ENCODE results near the gene MRPL17.
"Not testable (repeated sequence)": the region's sequence is repeated elsewhere in the genome, so short reads cannot be mapped to it uniquely, and the experiment has no call there.

Gene MRPL17

GRCh38 chr11:6682936-6683861, at the start of gene MRPL17:
Gene MRPL17 (minus strand): TSS chr11:6683340. CDS start chr11:6683296, 44 bp downstream.
- peak; percentile 98 for DNase-seq

- no peak for DNase-seq
These were observed 45.0 kb upstream of the MRPL17 start for GRCh38 chr11:6727971-6728760.

- DNase-seq: no peak
These were observed 42.3 kb upstream of the MRPL17 start for GRCh38 chr11:6725386-6725896.

GRCh38 chr11:6724013-6724412, 40.9 kb upstream of the MRPL17 start:
- DNase-seq: no peak

GRCh38 chr11:6721343-6721742, 38.2 kb upstream of the MRPL17 start:
- DNase-seq: no peak

GRCh38 chr11:6719576-6719975, 36.4 kb upstream of the MRPL17 start:
- DNase-seq: no peak

GRCh38 chr11:6717426-6717825, 34.3 kb upstream of the MRPL17 start:
- DNase-seq: no peak

- peak; percentile 27 for DNase-seq
These were observed 28.4 kb upstream of the MRPL17 start for GRCh38 chr11:6711552-6711951.

GRCh38 chr11:6708876-6709275, 25.7 kb upstream of the MRPL17 start:
- no peak for DNase-seq

- DNase-seq: peak; percentile 21
These were observed 22.9 kb upstream of the MRPL17 start for GRCh38 chr11:6705905-6706535.

- peak; percentile 23 for DNase-seq
These were observed 20.3 kb upstream of the MRPL17 start for GRCh38 chr11:6703247-6704063.

- not testable (repeated sequence) for DNase-seq
These were observed 18.8 kb upstream of the MRPL17 start for GRCh38 chr11:6701955-6702354.

- no peak for DNase-seq
These were observed 12.2 kb upstream of the MRPL17 start for GRCh38 chr11:6695377-6695776.

- no peak for DNase-seq
These were observed 11.0 kb upstream of the MRPL17 start for GRCh38 chr11:6694229-6694535.

- DNase-seq: peak; percentile 29
These were observed 10.4 kb upstream of the MRPL17 start for GRCh38 chr11:6693342-6694228.

GRCh38 chr11:6692128-6692527, 9.0 kb upstream of the MRPL17 start:
- DNase-seq: no peak

GRCh38 chr11:6690431-6691132, 7.4 kb upstream of the MRPL17 start:
- not testable (repeated sequence) for DNase-seq

GRCh38 chr11:6687876-6688275, 4.7 kb upstream of the MRPL17 start:
- DNase-seq: no peak

- no peak for DNase-seq
These were observed 2.9 kb upstream of the MRPL17 start for GRCh38 chr11:6686006-6686405.

- not testable (repeated sequence) for DNase-seq
These were observed 928 bp upstream of the MRPL17 start for GRCh38 chr11:6684068-6684467.

- DNase-seq: no peak
These were observed 577 bp downstream of the MRPL17 start for GRCh38 chr11:6682591-6682935.
